Natural killer cell (primary cell): ENCODE data around the gene FEM1A. TPM values are rescaled to one million over a fixed set of nuclear protein-coding genes. Genes with fewer than 3 reads are reported as not detected.

ENCODE experiments used
- ATAC-seq, 3 donors: fragments of 150-1000 bp in 2 of 3; fragments of 200-7000 bp in 1 of 3; cut with Tn5 transposase; 1 replicate in 1 of 3; 2 replicates in 2 of 3; pipeline ENCODE4 v1.10.0; 2021; ENCODE audit warnings: mild to moderate bottlenecking in 2 of 3, moderate library complexity in 2 of 3
- DNase-seq, 2 donors: peaks; one replicate each; pipeline versions ENCODE4 v3.0.0 to v3.0.0-alpha.2; 2013 to 2021; ENCODE audit warnings: mixed read lengths in 1 of 2
- H3K27ac ChIP-seq: one replicate; pipeline ENCODE4 v1.5.1; 2013; ENCODE audit warnings: mild to moderate bottlenecking, low read length
- H3K27me3 ChIP-seq: one replicate; pipeline ENCODE4 v1.6.1; 2013; ENCODE audit warnings: low read length; ENCODE audit not compliant: control insufficient read depth, insufficient read depth
- H3K36me3 ChIP-seq: one replicate; pipeline ENCODE4 v1.6.1; 2013; ENCODE audit warnings: low read length; ENCODE audit not compliant: control insufficient read depth, insufficient read depth
- H3K4me1 ChIP-seq: one replicate; pipeline ENCODE4 v1.6.1; 2013; ENCODE audit warnings: low read length; ENCODE audit not compliant: control insufficient read depth, insufficient read depth
- H3K4me3 ChIP-seq: one replicate; pipeline ENCODE4 v1.5.1; 2013; ENCODE audit warnings: low read length
- H3K9me3 ChIP-seq: one replicate; pipeline ENCODE4 v1.6.1; 2013; ENCODE audit warnings: low read length; ENCODE audit not compliant: control insufficient read depth, insufficient read depth
- H3K27ac Mint-ChIP-seq, 2 donors: one replicate each; pipeline ENCODE4 v1.8.0; 2022; ENCODE audit warnings: mild to moderate bottlenecking in 2 of 2, mixed read lengths in 2 of 2, moderate library complexity in 1 of 2
- H3K27me3 Mint-ChIP-seq, 2 donors: one replicate each; pipeline ENCODE4 v1.8.0; 2022; ENCODE audit warnings: low read depth in 2 of 2, mixed read lengths in 2 of 2
- H3K36me3 Mint-ChIP-seq: one replicate; pipeline ENCODE4 v1.8.0; 2022; ENCODE audit warnings: mixed read lengths
- H3K4me1 Mint-ChIP-seq, 2 donors: one replicate each; pipeline ENCODE4 v1.8.0; 2022; ENCODE audit warnings: mixed read lengths in 2 of 2
- H3K4me3 Mint-ChIP-seq: one replicate; pipeline ENCODE4 v1.8.0; 2022; ENCODE audit warnings: mild to moderate bottlenecking, moderate library complexity, mixed read lengths
- H3K9me3 Mint-ChIP-seq, 2 donors: one replicate each; pipeline ENCODE4 v1.8.0; 2022; ENCODE audit warnings: mixed read lengths in 2 of 2
- WGBS: methylation state at CpG from one replicate; pipeline ENCODE4 v1.1.7; 2013; ENCODE audit warnings: missing lambda C conversion rate; ENCODE audit not compliant: insufficient coverage; 5-methylcytosine and 5-hydroxymethylcytosine counted together
- intact Hi-C: fragments of 100-400 bp; cut with micrococcal nuclease; formaldehyde crosslinking; loops from one replicate; pipeline ENCODE4 v1.14.2; 2022
- total RNA-seq, 4 donors: library from RNA; stranded (reverse); fragments of 120-200 nt in 1 of 4; gene quantifications; one replicate each; pipeline versions ENCODE4 v1.2.3 to v1.2.4, GENCODE V29; 2013 to 2022
- TF ChIP-seq, protein P1 (sequence below): fragments of 200-600 bp; IDR thresholded peaks from one replicate; pipeline ENCODE4 v1.8.0; 2022; ENCODE audit warnings: antibody characterized with exemption

FEM1A gene
- total RNA-seq, 3 donors from 2014 or later (not counting 1 experiment from before 2014, with no cell fraction given), result 11.0 to 13.9 (median 13.7) TPM

- no peak overlapping the region for H3K27ac Mint-ChIP-seq
- H3K4me3 Mint-ChIP-seq, result no peak overlapping the region
- intact Hi-C loops, result loop anchor here (10.0 kb wide), 1 partner anchor 226 kb away; no protein-coding TSS in a partner anchor
- 91% methylated on average over 23 of the region's 23 CpGs for WGBS
- no peaks in the 10 kb centered on the region for H3K36me3 Mint-ChIP-seq
- Histone ChIP-seq H3K4me3 (no peak overlapping the region), H3K27ac (no peak overlapping the region), H3K36me3 (peaks cover 11% of the 10 kb centered on the region), H3K27me3 (no peaks in the 10 kb centered on the region), H3K9me3 (no peaks in the 10 kb centered on the region), H3K4me1 (peaks cover 6% of the 10 kb centered on the region)
- no peak for ATAC-seq
- TF ChIP-seq, protein P1, sequence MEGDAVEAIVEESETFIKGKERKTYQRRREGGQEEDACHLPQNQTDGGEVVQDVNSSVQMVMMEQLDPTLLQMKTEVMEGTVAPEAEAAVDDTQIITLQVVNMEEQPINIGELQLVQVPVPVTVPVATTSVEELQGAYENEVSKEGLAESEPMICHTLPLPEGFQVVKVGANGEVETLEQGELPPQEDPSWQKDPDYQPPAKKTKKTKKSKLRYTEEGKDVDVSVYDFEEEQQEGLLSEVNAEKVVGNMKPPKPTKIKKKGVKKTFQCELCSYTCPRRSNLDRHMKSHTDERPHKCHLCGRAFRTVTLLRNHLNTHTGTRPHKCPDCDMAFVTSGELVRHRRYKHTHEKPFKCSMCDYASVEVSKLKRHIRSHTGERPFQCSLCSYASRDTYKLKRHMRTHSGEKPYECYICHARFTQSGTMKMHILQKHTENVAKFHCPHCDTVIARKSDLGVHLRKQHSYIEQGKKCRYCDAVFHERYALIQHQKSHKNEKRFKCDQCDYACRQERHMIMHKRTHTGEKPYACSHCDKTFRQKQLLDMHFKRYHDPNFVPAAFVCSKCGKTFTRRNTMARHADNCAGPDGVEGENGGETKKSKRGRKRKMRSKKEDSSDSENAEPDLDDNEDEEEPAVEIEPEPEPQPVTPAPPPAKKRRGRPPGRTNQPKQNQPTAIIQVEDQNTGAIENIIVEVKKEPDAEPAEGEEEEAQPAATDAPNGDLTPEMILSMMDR, result no peak
- no peaks in the 10 kb centered on the region for H3K9me3 Mint-ChIP-seq
- H3K4me1 Mint-ChIP-seq, result peaks cover 6% of the 10 kb centered on the region in 2 donors
- DNase-seq, result no peak
- no peaks in the 10 kb centered on the region for H3K27me3 Mint-ChIP-seq
Observed at GRCh38 chr19:4800591-4801081, 9.1 kb downstream of the FEM1A start.

GRCh38 chr19:4801085-4801619, 9.6 kb downstream of the FEM1A start:
- no peak for DNase-seq
- H3K4me3 Mint-ChIP-seq, result no peak overlapping the region
- H3K9me3 Mint-ChIP-seq, result no peaks in the 10 kb centered on the region
- 100% methylated on average over 1 of the region's 3 CpGs for WGBS
- Histone ChIP-seq H3K36me3 (peaks cover 10% of the 10 kb centered on the region), H3K4me1 (peaks cover 3% of the 10 kb centered on the region), H3K27me3 (no peaks in the 10 kb centered on the region), H3K4me3 (no peak overlapping the region), H3K9me3 (no peaks in the 10 kb centered on the region), H3K27ac (no peak overlapping the region)
- intact Hi-C loops, result loop anchor here (10.0 kb wide), 1 partner anchor 226 kb away; no protein-coding TSS in a partner anchor
- H3K4me1 Mint-ChIP-seq, result peaks cover 6% of the 10 kb centered on the region in 2 donors
- no peak overlapping the region for H3K27ac Mint-ChIP-seq
- no peaks in the 10 kb centered on the region for H3K36me3 Mint-ChIP-seq
- TF ChIP-seq, protein P1, result no peak
- no peak for ATAC-seq
- H3K27me3 Mint-ChIP-seq, result no peaks in the 10 kb centered on the region

GRCh38 chr19:4802711-4803110, 11.2 kb downstream of the FEM1A start:
- intact Hi-C loops, result loop anchor here (10.0 kb wide), 1 partner anchor 228 kb away; no protein-coding TSS in a partner anchor
- H3K4me3 Mint-ChIP-seq, result no peak overlapping the region
- no peaks in the 10 kb centered on the region for H3K4me1 Mint-ChIP-seq
- H3K27me3 Mint-ChIP-seq, result no peaks in the 10 kb centered on the region
- H3K36me3 Mint-ChIP-seq, result no peaks in the 10 kb centered on the region
- no peaks in the 10 kb centered on the region for H3K36me3 ChIP-seq
- H3K9me3 Mint-ChIP-seq, result no peaks in the 10 kb centered on the region
- H3K27me3 ChIP-seq, result no peaks in the 10 kb centered on the region
- no peak overlapping the region for H3K27ac ChIP-seq
- ATAC-seq, result no peak
- no peak overlapping the region for H3K4me3 ChIP-seq
- no peaks in the 10 kb centered on the region for H3K9me3 ChIP-seq
- DNase-seq, result no peak
- TF ChIP-seq, protein P1, result no peak
- 91% methylated on average over 7 of the region's 7 CpGs for WGBS
- peaks cover 3% of the 10 kb centered on the region for H3K4me1 ChIP-seq
- H3K27ac Mint-ChIP-seq, result no peak overlapping the region
